Activated gamma-delta T cell treated with Interleukin-2 at 50 U/mL for 16 hours (primary cell): ENCODE measurements around the gene FAM217A.
"Not testable (repeated sequence)": the region's sequence is repeated elsewhere in the genome, so short reads cannot be mapped to it uniquely, and the experiment has no call there.

ENCODE experiments used
- DNase-seq: peaks from one replicate; pipeline ENCODE4 v3.0.0-alpha.2; 2020

The FAM217A gene

DNA sequence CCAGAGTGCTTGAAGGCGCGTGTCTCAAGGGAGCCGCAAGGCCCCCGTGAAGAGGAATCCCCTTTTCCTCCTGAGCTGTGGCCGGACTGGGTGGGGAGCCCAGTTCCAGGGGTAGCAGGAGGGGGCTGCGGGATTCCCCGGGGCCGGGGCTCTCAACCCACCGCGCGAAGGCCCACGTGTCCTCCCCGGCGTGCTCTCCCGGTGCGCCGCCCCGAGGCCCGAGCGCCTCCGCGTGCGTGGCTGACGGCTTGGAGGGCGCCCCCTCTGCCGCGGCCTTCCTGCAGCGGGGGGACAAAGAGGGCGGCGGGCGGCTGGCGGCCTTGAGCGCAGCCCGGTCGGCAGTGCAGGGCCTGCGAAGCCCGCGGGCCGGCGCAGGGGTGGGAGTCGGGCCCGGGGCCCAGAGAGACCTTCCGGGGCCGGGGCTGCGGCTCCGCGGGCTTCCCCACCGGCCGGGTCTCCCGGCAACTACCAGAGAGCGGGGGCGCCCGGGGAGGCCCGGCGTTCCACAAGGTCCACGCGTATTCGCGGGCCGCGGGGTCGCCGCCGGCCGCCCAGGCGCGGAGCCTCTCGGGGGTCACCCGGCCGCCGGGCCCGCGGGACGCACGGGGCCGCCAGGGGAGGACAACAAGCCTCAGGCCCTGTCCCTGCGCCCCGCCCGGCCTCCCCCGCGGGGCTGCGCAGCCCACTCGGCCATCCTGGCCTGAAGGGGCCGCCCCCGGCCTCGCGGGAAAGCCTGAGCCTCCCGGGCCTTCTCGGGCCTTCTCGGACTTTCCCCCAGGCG is at the start of gene FAM217A:
Gene FAM217A, minus strand, starts transcription at position 447 of the 781 bp plus-strand sequence. CDS start 1,723 bp downstream, outside the sequence.
- DNase-seq: no peak

DNA sequence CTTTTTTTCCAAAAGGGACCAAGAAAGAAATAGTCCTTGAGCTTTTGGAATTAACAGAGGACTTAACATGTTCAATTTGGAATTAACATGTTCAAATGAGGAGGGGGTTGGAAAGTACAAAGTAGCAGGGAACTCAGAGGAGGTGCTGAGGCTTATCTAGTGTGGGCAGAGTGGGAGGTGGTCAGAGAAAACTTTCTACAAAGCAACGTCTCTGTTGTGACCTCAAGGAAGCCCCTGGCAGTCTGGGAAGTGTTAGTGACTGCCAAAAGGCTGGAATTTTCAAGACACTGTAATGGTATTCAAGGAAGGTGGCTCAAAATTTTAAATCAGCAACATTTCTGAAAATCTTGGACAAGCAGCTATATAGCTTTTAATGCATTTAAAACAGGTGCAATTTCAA is 49.1 kb upstream of the FAM217A start:
- no peak for DNase-seq

DNA sequence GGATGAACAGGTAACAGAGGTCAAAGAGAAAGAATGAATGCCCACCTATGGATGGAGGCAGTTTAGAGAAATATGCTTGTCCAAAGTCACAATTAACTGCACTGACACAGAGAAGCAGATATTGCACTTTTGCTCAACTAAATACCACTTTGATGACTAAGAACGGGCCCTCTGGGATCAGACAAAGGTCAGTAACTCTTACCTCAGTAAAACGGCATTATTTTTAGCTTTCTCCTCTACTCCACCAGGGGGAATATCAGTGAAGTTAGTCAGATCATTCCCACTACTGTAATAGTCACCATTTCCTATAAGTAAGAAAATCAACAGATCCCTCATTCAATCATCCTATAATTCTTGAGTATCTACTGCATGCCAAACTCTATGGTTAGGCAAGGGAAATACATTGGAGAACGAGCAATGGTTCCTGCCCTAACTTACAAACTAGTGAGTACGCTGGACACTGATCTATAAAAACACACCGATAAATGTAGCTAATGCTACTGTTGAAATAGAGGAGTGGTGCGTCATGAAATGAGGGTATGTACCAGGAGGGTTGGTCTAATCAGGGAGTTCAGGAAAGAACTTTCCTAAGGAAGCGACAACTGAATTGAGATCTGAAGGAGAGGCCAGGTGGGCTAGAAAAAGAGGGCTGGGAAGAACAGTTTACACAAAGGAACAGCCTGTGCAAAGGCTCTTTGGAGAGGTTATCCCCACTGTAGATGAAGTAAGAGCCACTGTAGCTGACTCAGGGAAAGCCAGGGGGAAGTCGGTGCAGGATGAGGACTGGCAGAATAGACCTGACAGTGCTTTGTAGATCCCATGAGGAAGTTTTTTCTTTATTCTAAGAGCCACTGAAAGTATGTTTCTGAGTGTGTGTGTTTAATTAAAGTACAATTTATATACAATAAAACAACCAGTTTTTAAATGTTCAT is 47.3 kb upstream of the FAM217A start:
- DNase-seq: no peak

DNA sequence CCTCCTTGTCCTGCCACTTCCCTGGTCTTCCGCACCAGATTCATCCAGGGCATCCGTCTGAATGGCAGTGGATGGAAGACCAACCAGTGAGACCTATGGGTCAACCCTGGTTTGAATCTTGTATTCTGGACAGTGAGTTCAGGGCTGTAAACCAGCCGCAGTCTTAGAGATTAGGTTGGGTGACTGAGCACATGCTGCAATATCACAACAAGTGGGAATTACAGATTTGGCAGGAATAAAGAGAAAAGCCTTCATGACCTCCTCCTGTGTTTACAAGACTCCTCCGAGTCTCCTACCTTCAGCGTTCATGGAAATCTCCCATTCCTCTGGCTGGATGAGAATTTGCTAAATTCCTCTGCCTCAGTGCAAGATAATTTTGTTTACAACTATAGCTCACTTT is 46.6 kb upstream of the FAM217A start:
- DNase-seq: no peak

DNA sequence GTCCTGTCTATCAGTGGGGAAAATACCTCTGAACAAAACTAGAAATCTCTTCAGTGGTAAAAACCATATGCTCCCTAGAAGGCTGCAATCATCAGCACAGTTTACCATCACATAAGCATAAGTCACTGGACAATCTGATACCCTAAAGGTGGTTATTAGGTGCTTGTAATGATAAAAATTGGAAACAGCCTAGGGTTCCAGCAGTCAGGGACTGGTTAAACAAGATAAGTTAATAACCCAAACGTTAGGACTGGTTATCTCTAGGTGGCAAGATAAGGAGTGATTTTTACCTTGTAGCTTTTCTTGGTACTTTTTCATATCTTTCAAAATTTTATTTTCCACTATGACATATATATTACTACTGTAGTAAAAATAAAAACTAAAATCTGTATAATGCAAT is 45.4 kb upstream of the FAM217A start:
- DNase-seq: no peak

DNA sequence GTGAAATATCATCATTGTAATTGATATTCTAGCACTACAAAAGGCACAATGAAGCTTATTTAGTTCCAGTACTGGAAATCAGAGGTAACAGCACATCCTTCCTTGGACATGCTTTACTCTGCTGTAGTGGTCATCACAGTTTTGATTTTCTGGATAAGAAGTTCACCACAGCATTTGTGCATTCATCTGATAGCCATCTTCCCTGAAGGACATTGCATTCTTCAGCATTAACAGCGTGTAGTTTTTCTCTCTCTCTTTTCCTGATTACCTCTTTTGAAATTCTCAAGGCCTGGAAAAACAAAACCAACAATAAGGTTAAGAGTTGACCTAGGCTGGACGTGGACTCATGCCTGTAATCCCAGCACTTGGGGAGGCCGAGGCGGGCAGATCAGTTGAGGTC is 36.8 kb upstream of the FAM217A start:
- DNase-seq: no peak

DNA sequence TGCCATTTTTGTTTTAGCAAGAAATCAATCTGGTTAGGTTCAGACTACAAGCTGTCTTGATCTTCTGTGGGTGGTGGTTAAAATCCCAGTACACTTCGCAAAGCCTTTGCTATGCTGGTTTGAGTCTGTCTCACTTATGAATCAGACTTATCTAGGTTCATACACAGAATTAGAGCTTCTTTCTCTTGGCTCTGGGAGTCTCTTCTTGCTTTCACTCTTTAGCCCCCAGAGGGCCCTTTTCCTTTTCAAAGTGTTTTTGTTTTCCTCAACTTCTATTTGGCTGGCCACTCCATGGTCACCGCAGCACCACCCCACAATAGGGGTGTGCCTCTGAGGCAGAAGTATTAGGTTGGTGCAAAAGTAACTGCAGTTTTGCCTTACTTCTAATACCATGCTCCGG is 35.2 kb upstream of the FAM217A start:
- DNase-seq: no peak

DNA sequence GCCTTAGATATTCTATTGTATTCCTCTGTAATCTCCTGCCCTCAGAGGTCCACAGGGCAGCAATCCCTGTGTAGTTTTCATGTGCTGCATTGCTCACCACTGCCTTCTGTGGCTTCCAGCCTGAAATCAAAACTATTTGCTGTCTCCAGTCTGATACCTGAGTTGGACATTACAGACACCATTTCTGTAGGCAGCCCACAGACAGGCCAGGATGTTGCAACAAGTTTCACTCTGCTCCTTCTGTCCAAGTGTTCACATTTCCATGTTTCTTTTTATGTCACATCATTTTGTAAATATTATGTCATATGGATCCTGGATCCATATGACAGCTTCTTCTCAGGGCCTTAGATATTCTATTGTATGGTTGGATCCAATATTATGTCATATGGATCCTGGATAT is 34.7 kb upstream of the FAM217A start:
- no peak for DNase-seq

GRCh38 chr6:4112366-4112765 is 33.4 kb upstream of the FAM217A start:
- DNase-seq: no peak

DNA sequence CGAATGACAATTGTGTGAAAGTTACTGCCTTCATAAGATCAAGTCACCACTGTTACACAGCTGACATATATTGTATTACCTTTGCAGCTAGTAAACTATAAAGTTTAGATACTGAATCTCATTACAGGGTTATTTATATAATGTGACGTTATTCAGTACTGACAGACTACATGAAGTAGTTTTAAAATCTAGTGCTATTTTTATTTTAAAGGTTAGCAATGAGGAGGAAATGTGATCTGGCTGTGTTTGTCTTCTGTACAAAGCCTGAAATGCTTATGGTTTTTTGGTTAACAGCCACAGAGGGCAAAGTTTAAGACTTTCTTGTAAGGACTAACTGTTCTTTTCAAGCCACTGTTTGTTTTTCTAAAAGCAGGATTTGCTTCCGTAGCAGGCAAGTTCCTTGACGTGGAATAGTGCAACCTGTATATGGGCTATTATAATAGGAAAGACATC is 30.5 kb upstream of the FAM217A start:
- not testable (repeated sequence) for DNase-seq

DNA sequence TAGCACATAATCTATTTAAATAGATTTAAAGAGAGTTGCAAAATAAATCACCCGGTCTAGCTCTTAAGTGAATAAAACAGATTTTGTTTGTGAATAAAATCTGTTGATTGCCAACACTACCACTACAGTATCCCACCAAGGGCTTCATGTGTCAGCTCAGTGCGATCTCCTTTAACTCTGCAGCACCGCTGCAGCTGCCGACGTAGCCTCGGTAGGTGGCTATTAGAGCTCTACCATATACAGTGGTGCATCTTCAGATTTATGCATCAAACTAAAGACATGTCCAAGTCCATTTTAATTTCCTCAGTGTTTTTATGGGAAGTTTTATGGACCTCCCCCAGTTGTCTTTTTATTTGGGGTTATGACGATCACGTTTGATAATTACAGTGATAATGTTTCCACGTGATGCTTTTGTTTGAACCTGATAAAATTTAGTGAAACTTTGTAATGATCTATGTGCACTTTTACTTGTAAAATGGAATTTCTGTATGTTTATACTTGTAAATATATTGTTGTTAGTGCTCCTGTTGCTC is 29.7 kb upstream of the FAM217A start:
- DNase-seq: no peak

DNA sequence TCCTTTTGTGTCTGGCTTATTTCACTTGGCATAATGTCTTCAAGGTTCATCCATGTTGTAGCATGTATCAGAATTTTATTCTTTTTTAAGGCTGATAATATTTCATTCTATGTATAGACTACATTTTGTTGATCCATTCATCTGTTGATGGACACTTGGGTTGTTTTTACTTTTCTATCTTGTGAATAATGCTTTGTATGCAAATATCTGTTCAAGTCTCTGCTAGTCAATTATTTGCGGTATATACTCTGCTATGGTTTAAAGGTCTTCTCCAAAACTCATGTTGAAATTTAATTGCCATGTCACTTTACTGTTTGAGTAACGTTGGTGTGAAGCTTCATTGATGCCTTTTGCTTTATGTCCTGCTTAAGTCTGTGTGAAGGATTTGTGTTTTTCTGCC is 28.9 kb upstream of the FAM217A start:
- no peak for DNase-seq

DNA sequence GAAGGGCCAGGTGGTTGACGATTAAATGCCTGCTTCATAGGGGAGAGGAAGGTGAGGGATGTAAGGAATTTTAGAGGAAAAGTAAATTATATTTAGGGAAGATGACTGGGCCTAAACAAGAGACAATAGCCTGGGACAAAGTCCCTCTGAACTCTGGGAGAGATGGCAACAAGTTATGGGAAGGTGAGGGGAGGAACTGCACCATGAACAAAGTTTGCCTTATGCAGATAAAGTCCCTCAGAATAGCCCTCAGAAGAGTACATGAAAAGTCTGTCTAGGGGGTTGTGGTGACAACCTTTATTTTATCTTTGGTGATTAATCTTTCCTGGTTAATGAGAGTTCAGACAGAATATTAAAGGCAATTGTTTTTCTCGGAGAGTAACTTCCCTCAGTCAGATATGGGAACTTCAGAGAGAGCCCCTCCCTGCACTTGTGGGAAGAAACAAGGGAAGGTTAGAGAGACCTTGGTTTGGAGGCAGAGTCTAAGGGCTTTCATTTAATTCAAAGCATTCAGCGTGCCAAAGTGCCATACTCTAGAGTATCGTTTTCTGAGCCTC is 27.1 kb upstream of the FAM217A start:
- DNase-seq: no peak

- no peak for DNase-seq
These were observed 25.0 kb upstream of the FAM217A start for GRCh38 chr6:4103929-4104328.

DNA sequence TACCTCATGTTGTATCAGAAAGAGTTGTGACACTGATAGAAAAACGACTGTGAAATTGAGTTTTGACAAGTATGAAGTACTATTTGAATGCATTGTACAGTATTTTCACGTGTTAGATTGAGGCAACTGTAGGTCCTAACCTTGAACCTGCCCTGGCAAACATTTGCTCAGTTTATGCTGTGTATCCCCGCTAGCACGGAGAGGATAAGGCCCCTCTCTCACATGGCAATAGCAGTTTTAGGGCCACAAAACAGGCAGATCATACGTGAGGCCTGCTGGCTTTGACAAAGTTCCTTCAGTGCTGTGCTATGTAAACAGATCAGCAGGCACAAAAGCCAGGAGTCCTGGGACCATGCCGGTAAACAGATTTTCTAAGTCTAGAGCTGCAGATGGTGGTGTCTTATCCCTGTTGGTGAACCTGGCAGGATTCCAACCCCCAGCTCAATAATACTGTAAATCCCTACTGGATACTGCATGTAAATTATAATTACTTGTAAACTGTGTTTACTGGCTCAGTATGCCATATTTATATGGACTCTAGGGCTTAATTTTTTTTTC is 23.8 kb upstream of the FAM217A start:
- DNase-seq: no peak

DNA sequence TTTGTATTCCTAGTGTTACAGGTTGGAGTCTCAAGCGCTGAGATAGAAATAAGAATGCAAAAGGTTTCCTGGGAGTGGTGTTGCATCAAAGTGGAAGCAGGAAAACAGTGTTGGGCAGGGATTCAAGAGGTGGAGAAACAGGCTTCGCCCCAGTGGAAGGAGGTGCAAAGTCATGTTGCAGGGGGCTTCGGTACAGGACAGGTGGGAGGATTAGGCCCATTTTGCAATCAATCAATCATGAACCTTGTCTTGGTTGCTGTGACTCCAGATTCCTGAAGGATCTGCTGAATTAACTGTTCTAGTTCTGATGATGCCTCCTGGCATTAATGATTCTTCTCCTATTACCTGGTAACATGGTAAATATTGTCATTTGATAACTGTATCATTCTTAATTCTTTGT is 22.4 kb upstream of the FAM217A start:
- no peak for DNase-seq

DNA sequence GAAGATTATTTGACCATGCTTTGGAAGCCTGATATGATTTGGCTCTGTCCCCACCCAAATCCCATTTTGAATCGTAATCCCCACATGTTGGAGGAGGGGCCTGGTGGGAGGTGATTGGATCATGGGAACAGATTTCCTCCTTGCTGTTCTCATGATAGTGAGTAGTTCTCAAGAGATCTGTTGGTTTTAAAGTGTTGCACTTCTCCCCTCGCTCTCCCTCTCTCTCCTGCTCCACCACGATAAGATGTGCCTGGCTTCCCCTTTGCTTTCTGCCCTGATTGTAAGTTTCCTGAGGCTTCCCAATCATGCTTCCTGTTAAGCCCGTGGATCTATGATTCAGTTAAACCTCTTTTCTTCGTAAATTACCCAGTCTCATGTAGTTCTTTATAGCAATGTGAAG is 21.7 kb upstream of the FAM217A start:
- no peak for DNase-seq

DNA sequence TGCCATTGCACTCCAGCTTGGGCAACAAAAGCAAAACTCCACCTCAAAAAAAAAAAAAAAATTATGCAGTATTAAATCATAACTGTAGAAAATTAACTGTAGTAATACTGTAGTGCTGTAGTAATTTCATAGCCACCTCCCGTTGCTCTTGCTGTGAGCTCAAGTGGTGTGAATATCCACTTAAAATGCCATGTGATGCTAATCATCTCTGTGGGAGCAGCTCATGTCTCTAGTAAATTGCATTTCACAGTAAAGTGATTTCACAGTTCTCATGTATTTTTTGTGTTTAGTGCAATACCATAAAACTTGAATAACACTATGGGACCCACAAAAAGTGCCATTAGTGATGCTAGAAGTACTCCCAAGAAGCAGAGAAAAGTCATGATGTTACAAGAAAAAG is 14.4 kb upstream of the FAM217A start:
- DNase-seq: no peak

DNA sequence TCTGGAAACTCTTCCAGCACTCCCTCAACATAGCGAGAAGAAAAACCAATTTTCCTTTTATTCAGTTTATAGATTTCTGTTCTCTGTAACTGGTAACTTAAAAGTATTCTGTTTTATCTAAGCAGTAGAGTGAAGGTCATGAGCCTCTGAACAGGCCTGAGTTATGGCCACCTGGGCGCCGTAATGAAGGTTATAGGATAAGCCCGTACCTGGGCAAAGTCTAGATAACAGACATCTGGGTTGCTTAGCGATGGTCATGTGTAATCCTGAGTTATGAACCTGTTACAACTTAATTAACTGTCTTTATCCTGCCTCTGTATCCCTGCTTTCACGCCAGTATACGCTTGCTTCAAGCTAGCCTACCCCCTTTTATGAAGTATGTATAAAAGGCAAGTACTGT is 13.0 kb upstream of the FAM217A start:
- DNase-seq: no peak

DNA sequence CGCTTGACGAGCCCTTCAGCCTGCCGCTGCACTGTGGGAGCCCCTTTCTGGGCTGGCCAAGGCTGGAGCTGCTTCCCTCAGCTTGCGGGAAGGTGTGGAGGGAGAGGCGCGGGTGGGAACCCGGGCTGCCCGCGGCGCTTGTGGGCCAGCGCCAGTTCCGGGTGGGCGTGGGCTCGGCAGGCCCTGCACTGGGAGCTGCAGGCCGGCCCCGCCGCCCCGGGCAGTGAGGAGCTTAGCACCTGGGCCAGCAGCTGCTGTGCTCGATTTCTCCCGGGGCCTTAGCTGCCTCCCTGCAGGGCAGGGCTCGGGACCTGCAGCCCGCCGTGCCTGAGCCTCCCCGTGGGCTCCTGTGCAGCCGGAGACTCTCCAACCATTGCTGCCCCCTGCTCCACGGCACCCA is 11.1 kb upstream of the FAM217A start:
- DNase-seq: not testable (repeated sequence)

- DNase-seq: no peak
These were observed 9.8 kb upstream of the FAM217A start for GRCh38 chr6:4088704-4089103.

GRCh38 chr6:4085332-4085700 is 6.4 kb upstream of the FAM217A start:
- DNase-seq: no peak
